Coronary artery (tissue), 2 donors: ENCODE results near the gene ANKS1B.

Experiments
- DNase-seq: peaks from one replicate; pipeline ENCODE4 v3.0.0-alpha.2; 2017; ENCODE audit warnings: low spot score
- H3K27ac ChIP-seq, 2 donors: fragments of 200-600 bp; sonication (generic); one replicate each; pipeline ENCODE4 v1.5.1; 2016 to 2019
- H3K4me3 ChIP-seq: fragments of 200-600 bp; sonication (generic); 2 replicates; pipeline ENCODE4 v1.5.1; 2016; ENCODE audit warnings: mild to moderate bottlenecking, moderate library complexity
- TF ChIP-seq, protein P1 (sequence below): fragments of 200-600 bp; sonication (generic); IDR thresholded peaks from one replicate; pipeline ENCODE4 v1.5.1; 2019; ENCODE audit warnings: antibody characterized with exemption

ANKS1B gene

DNA sequence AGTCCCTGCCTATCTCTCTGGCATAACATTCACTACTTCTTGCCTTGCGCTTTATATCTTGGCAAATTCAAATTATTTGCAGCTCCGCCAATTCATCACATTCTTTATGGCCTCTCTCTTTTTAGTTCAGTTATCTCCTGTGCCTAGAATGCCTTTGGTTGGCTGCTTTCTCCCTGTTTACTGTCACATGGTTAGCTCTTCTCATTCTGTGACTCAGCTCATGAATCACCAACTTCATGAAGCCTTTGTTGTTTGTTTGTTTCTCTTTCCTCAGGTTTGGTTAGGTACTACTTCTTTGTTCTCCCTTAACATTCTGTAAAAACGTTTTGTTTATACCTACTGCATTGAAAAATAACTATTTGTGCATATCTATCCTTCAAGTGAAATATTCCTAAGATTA lies 713.7 kb downstream of the ANKS1B start:
- TF ChIP-seq, protein P1, sequence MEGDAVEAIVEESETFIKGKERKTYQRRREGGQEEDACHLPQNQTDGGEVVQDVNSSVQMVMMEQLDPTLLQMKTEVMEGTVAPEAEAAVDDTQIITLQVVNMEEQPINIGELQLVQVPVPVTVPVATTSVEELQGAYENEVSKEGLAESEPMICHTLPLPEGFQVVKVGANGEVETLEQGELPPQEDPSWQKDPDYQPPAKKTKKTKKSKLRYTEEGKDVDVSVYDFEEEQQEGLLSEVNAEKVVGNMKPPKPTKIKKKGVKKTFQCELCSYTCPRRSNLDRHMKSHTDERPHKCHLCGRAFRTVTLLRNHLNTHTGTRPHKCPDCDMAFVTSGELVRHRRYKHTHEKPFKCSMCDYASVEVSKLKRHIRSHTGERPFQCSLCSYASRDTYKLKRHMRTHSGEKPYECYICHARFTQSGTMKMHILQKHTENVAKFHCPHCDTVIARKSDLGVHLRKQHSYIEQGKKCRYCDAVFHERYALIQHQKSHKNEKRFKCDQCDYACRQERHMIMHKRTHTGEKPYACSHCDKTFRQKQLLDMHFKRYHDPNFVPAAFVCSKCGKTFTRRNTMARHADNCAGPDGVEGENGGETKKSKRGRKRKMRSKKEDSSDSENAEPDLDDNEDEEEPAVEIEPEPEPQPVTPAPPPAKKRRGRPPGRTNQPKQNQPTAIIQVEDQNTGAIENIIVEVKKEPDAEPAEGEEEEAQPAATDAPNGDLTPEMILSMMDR = no peak
- no peak for DNase-seq
- Histone ChIP-seq H3K4me3 (no peak overlapping the region), H3K27ac (no peak overlapping the region)

DNA sequence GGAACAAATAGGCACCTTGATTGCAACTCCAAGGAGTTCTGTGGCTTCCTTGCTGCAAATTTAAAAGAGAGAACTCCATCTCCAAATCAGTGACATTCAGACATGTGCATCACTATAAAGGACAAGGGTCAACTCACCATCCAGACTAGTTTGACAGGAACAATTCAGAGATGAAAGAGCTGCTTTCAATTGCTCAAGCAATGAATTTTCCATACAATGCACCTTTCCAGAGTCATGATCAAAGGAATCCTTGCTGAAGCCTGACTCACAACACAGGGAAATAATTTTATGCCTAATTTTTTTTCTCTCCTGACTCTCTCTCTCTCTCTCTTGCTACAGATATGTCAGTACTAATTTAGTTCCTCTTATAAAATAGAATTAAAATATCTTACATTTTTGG lies 717.7 kb downstream of the ANKS1B start:
- DNase-seq = no peak
- Histone ChIP-seq H3K4me3 (no peak overlapping the region), H3K27ac (no peak overlapping the region)
- TF ChIP-seq, protein P1 = no peak

DNA sequence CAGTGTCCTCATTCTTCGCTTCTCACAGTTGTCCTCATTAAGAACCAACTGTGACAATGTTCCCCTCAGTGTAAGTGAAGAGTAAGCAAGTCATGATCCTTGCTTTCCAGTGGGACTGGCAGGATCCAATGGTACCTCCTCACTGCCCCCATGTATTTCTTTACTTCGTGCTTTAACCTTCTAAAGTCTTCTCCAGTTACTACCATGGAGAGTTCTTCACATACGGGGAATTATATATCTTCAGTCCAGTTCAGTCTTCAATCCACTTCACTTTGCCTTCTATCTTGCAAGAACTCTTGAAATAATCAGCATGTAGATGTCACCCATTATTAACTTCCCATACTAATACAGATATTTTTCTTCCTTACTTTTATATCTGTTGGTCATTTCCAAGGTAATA lies 719.1 kb downstream of the ANKS1B start:
- no peak for DNase-seq
- TF ChIP-seq, protein P1 = no peak
- Histone ChIP-seq H3K4me3 (no peak overlapping the region), H3K27ac (no peak overlapping the region)

DNA sequence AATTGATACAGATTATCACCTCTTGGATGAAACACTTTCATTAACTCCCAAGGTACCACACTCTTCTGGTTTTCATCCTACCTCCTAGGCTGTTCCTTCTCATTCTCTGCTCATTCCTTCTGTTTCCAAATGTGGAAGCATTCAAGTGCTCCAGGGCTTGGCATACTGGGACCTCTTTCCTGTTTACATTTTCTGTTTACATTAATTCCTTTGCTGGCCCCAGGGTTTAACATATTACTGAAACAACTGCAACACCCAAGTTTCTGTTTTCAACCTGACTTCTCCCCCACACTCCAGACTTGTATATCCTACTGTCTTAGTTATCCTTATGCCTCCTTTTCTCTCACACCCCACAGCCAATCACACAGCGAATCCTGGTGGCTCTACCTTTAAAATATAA lies 723.5 kb downstream of the ANKS1B start:
- no peak for DNase-seq
- TF ChIP-seq, protein P1 = no peak
- no peak overlapping the region for H3K4me3 ChIP-seq
- no peak overlapping the region for H3K27ac ChIP-seq

- Histone ChIP-seq H3K27ac (no peak overlapping the region), H3K4me3 (no peak overlapping the region)
- no peak for DNase-seq
- TF ChIP-seq, protein P1 = no peak
Observed at GRCh38 chr12:99260456-99260996, 724.2 kb downstream of the ANKS1B start.

DNA sequence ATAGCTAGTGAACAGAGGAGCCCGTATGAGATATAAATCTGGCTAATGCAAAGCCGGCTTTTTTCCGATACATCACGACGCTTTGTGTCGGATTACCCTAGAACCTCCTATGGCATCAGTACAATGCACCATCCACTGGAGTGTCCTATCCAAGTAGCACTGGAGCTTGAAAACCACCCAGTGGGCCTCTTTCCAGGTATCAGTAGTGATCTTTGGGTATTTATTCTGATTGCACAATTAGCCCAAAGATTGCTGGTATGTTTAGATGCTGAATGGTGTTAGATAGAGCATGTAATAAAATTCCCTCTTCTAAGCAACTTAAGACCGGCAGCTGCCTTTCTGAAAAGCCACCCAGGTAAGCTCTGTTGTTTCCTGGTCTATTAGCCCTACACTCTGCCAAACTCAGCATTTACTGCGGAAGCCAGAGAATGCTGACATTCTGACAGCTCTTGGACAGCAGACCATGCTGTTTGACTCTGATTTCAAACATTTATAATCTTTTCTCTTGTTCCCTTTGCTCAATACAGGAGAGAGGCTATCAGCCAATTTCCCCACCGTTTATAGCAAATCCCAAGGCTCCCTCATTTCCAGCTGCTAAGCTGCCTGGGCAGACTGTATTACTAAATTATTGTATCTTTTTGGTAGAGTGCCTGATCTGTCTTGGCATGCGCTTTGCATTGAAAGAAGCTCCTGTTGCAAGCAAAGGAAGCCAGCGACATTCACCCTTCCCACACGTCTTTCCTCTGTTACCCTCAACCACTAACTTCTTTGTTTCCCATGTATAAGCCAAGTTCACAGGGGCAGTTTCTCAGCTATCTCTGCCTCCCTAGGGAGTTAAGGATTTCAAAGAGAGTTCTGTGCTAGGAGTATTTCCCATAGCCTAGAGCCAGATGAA lies 725.4 kb downstream of the ANKS1B start:
- H3K4me3 ChIP-seq = peak overlapping the region; percentile 25

More for the DNA sequence above, 725.4 kb downstream of the ANKS1B start:
- no peak for DNase-seq
- no peak overlapping the region for H3K27ac ChIP-seq
- TF ChIP-seq, protein P1 = no peak
